ENCODE results near the gene CDC123. TPM values are rescaled to one million over a fixed set of nuclear protein-coding genes. Genes with fewer than 3 reads are reported as not detected.
"Not testable (repeated sequence)": the region's sequence is repeated elsewhere in the genome, so short reads cannot be mapped to it uniquely, and the experiment has no call there.

CDC123 gene
- total RNA-seq, 1 experiment from 2014 or later = 132 TPM

DNA sequence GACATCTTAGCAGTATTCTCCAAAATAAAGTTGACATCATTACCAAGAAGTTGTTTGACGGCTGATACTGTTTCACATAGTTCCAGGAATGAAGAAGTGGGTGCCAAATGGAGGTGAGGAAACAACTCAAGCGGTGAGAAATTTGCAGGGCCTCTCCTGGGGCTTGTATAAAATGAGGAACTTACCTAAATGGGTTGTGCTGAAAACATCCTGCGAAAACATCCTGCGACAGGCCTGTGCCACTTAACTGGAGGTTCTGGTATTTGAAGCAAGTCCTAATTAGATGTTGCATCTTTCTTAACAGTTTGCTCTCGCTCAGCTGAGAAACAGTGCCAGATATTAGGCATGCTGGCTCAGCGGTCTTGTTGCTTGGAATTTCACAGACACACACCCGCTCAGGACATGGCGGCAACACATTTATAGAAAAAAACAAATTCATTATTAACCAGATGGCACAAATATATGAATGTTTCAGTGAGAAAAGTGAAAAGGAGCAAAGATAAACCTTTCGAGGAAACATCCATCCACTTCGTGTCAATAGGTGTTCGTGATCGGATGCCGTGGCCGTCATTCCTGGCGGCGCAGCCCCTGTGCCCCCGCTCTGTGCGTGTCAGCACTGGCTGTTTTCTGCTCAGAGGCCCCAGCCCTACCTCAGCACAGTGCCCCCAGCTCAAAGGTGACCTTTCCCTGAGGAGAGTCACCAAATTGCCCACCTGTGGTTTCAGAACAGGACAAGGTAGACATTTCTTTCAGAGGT lies 48.1 kb downstream of the CDC123 start (continued):
- TF ChIP-seq, protein P1, sequence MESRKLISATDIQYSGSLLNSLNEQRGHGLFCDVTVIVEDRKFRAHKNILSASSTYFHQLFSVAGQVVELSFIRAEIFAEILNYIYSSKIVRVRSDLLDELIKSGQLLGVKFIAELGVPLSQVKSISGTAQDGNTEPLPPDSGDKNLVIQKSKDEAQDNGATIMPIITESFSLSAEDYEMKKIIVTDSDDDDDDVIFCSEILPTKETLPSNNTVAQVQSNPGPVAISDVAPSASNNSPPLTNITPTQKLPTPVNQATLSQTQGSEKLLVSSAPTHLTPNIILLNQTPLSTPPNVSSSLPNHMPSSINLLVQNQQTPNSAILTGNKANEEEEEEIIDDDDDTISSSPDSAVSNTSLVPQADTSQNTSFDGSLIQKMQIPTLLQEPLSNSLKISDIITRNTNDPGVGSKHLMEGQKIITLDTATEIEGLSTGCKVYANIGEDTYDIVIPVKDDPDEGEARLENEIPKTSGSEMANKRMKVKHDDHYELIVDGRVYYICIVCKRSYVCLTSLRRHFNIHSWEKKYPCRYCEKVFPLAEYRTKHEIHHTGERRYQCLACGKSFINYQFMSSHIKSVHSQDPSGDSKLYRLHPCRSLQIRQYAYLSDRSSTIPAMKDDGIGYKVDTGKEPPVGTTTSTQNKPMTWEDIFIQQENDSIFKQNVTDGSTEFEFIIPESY (IDR thresholded peaks at IDR 0.05; ENCODE audit: extremely low read depth, insufficient replicate concordance, low read length) = no peak
- TF ChIP-seq ELF1 (IDR thresholded peaks at IDR 0.05; ENCODE audit: borderline replicate concordance, low read depth) (no peak), EZH2 (IDR thresholded peaks at IDR 0.05) (no peak), JUND (IDR thresholded peaks at IDR 0.05) (no peak)

DNA sequence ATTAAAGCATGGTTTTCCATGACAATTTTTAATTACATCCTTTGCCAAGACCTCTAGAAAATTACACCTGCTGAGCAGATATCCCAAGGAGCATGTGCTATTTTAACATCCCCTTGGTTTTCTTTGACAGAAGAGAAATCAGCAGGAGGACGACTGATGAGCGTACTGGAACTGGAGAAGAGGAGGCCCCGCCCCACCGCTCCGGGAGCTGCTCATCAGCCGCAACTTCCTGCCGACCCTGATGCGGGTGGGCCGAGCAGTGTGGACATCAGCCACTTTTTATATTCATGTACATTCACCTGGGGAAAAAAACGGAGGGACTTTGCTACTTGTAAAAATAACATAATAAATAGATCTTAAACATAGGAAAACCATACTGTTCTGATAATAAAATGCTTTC lies 54.2 kb downstream of the CDC123 start:
- RAD21 ChIA-PET (ENCODE audit: low non-redundant PET in 1 of 2, low total read pairs in 2 of 2, uncharacterized antibody in 2 of 2, unreplicated experiment in 2 of 2) = no interaction called here
- no peaks in the 10 kb centered on the region for H3K9me3 ChIP-seq (ENCODE audit: control insufficient read depth in 1 of 2, insufficient read depth in 1 of 2, low read depth in 1 of 2, low read length in 2 of 2)
- TF ChIP-seq CEBPB (IDR thresholded peaks at IDR 0.05; ENCODE audit: low read depth) = no peak
- TF ChIP-seq RAD21 (IDR thresholded peaks at IDR 0.05; ENCODE audit: low read depth) = no peak
- TF ChIP-seq YY1 (IDR thresholded peaks at IDR 0.05; ENCODE audit: extremely low read depth, insufficient replicate concordance, low read depth, low read length) = no peak
- TF ChIP-seq, protein P2, sequence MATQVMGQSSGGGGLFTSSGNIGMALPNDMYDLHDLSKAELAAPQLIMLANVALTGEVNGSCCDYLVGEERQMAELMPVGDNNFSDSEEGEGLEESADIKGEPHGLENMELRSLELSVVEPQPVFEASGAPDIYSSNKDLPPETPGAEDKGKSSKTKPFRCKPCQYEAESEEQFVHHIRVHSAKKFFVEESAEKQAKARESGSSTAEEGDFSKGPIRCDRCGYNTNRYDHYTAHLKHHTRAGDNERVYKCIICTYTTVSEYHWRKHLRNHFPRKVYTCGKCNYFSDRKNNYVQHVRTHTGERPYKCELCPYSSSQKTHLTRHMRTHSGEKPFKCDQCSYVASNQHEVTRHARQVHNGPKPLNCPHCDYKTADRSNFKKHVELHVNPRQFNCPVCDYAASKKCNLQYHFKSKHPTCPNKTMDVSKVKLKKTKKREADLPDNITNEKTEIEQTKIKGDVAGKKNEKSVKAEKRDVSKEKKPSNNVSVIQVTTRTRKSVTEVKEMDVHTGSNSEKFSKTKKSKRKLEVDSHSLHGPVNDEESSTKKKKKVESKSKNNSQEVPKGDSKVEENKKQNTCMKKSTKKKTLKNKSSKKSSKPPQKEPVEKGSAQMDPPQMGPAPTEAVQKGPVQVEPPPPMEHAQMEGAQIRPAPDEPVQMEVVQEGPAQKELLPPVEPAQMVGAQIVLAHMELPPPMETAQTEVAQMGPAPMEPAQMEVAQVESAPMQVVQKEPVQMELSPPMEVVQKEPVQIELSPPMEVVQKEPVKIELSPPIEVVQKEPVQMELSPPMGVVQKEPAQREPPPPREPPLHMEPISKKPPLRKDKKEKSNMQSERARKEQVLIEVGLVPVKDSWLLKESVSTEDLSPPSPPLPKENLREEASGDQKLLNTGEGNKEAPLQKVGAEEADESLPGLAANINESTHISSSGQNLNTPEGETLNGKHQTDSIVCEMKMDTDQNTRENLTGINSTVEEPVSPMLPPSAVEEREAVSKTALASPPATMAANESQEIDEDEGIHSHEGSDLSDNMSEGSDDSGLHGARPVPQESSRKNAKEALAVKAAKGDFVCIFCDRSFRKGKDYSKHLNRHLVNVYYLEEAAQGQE (IDR thresholded peaks at IDR 0.05; ENCODE audit: low read depth) = no peak
- H3K9ac ChIP-seq (ENCODE audit: low read length) = no peak overlapping the region
- H3K4me1 ChIP-seq (ENCODE audit: control insufficient read depth in 1 of 2, insufficient read depth in 2 of 2, low read length in 2 of 2) = no peaks in the 10 kb centered on the region
- H3K27ac ChIP-seq (ENCODE audit: low read depth, low read length) = no peak overlapping the region
- TSS peak; percentile 19 for BruUV-seq (replicated peaks)
- no peaks in the 10 kb centered on the region for H3K79me2 ChIP-seq (ENCODE audit: insufficient read depth, low read length)
- CTCF ChIA-PET = no interaction called here
- H3K9me2 ChIP-seq (ENCODE audit: insufficient read depth) = no peaks in the 10 kb centered on the region
- H2AFZ ChIP-seq (ENCODE audit: low read depth, low read length, poor library complexity, severe bottlenecking) = no peak overlapping the region
- H3K27me3 ChIP-seq (ENCODE audit: insufficient read depth, low read length) = no peaks in the 10 kb centered on the region
- H4K20me1 ChIP-seq (ENCODE audit: insufficient read depth) = no peaks in the 10 kb centered on the region
- POLR2A ChIA-PET = no interaction called here
- no peak for DNase-seq (ENCODE audit: low read depth, low spot score)
- H3K36me3 ChIP-seq (ENCODE audit: control insufficient read depth in 1 of 2, insufficient read depth in 2 of 2, low read length in 2 of 2) = peaks cover 13 to 22% of the 10 kb centered on the region in 2 experiments; a peak in 3 of 4 replicates
- ATAC-seq = no peak
- H3K4me3 ChIP-seq (replicated peaks in 1 of 2; ENCODE audit: low read depth in 1 of 2, low read length in 2 of 2) = no peak overlapping the region
- no peak overlapping the region for H3K4me2 ChIP-seq (ENCODE audit: low read length)
- intact Hi-C loops (cut with micrococcal nuclease) = no loop called here

DNA sequence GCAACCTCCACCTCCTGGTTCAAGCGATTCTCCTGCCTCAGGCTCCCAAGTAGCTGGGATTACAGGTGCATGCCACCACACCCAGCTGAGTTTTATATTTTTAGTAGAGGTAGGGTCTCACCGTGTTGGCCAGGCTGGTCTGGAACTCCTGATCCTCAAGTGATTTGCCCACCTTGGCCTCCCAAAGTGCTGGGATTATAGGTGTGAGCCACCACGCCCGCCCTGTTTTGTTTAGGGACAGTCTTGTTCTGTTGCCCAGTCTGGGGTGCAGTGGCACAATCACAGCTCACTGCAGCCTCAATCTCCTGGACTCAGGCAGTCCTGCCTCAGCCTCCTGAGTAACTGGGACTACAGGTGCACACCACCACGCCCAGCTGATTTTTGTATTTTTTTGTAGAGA lies 54.7 kb downstream of the CDC123 start:
- intact Hi-C loops (cut with micrococcal nuclease); H4K20me1 ChIP-seq (ENCODE audit: insufficient read depth); H3K4me2 ChIP-seq (ENCODE audit: low read length); H3K27ac ChIP-seq (ENCODE audit: low read depth, low read length); H2AFZ ChIP-seq (ENCODE audit: low read depth, low read length, poor library complexity, severe bottlenecking); DNase-seq (ENCODE audit: low read depth, low spot score); H3K27me3 ChIP-seq (ENCODE audit: insufficient read depth, low read length); H3K9ac ChIP-seq (ENCODE audit: low read length); POLR2A ChIA-PET; H3K9me2 ChIP-seq (ENCODE audit: insufficient read depth); BruUV-seq (replicated peaks); ATAC-seq; H3K4me3 ChIP-seq (replicated peaks in 1 of 2; ENCODE audit: low read depth in 1 of 2, low read length in 2 of 2); H3K79me2 ChIP-seq (ENCODE audit: insufficient read depth, low read length); RAD21 ChIA-PET (ENCODE audit: low non-redundant PET in 1 of 2, low total read pairs in 2 of 2, uncharacterized antibody in 2 of 2, unreplicated experiment in 2 of 2); H3K9me3 ChIP-seq (ENCODE audit: control insufficient read depth in 1 of 2, insufficient read depth in 1 of 2, low read depth in 1 of 2, low read length in 2 of 2); H3K4me1 ChIP-seq (ENCODE audit: control insufficient read depth in 1 of 2, insufficient read depth in 2 of 2, low read length in 2 of 2); CTCF ChIA-PET: not testable (repeated sequence)
- H3K36me3 ChIP-seq (ENCODE audit: control insufficient read depth in 1 of 2, insufficient read depth in 2 of 2, low read length in 2 of 2) = peaks cover 13 to 22% of the 10 kb centered on the region in 2 experiments; a peak in 3 of 4 replicates

Measured in HCT116 (cell line).